Neural progenitor cell (in vitro differentiated cells): Measurements from ENCODE around the gene SNX12. TPM values are rescaled to one million over a fixed set of nuclear protein-coding genes. Genes with fewer than 3 reads are reported as not detected.

Experiments used
- DNase-seq: peaks from one replicate; pipeline ENCODE4 v3.0.0-alpha.2; 2016; ENCODE audit warnings: low spot score
- H2AFZ ChIP-seq: fragments of 200-600 bp; sonication (generic); replicated peaks from 2 replicates; pipeline ENCODE4 v1.6.1; 2016; ENCODE audit warnings: antibody characterized with exemption
- H3F3A ChIP-seq: fragments of 200-600 bp; sonication (generic); 2 replicates; pipeline ENCODE4 v1.6.1; 2016; ENCODE audit warnings: antibody characterized with exemption, low read depth
- H3K27ac ChIP-seq: fragments of 200-600 bp; sonication (generic); 2 replicates; pipeline ENCODE4 v1.5.1; 2016; ENCODE audit warnings: mild to moderate bottlenecking
- H3K27me3 ChIP-seq: fragments of 200-600 bp; sonication (generic); 2 replicates; pipeline ENCODE4 v1.6.1; 2016; ENCODE audit warnings: mild to moderate bottlenecking, moderate library complexity
- H3K36me3 ChIP-seq: fragments of 200-600 bp; sonication (generic); 2 replicates; pipeline ENCODE4 v1.5.1; 2016
- H3K4me1 ChIP-seq: fragments of 200-600 bp; sonication (generic); 2 replicates; pipeline ENCODE4 v1.6.1; 2016; ENCODE audit warnings: mixed run types
- H3K4me2 ChIP-seq: fragments of 200-600 bp; sonication (generic); 2 replicates; pipeline ENCODE4 v1.6.1; 2016
- H3K4me3 ChIP-seq: fragments of 200-600 bp; sonication (generic); 2 replicates; pipeline ENCODE4 v1.5.1; 2016
- H3K79me2 ChIP-seq: fragments of 200-600 bp; sonication (generic); 2 replicates; pipeline ENCODE4 v1.6.1; 2016; ENCODE audit warnings: low read depth
- H3K9ac ChIP-seq: fragments of 200-600 bp; sonication (generic); 2 replicates; pipeline ENCODE4 v1.6.1; 2016
- H3K9me3 ChIP-seq: fragments of 200-600 bp; sonication (generic); 2 replicates; pipeline ENCODE4 v1.5.1; 2016; ENCODE audit warnings: low read depth
- H4K20me1 ChIP-seq: fragments of 200-600 bp; sonication (generic); 2 replicates; pipeline ENCODE4 v1.6.1; 2016; ENCODE audit warnings: low read depth
- H3K27ac Mint-ChIP-seq: 3 replicates; pipeline ENCODE4 v1.8.0; 2021; ENCODE audit warnings: mixed read lengths
- H3K27me3 Mint-ChIP-seq: 2 replicates; pipeline ENCODE4 v1.8.0; 2022; ENCODE audit warnings: low read depth, mild to moderate bottlenecking, inconsistent platforms, moderate library complexity, mixed read lengths; ENCODE audit not compliant: insufficient read depth
- H3K36me3 Mint-ChIP-seq: 3 replicates; pipeline ENCODE4 v1.8.0; 2021; ENCODE audit warnings: mixed read lengths
- H3K4me1 Mint-ChIP-seq: 3 replicates; pipeline ENCODE4 v1.8.0; 2021; ENCODE audit warnings: mixed read lengths
- H3K4me3 Mint-ChIP-seq: 3 replicates; pipeline ENCODE4 v1.8.0; 2021; ENCODE audit warnings: mild to moderate bottlenecking, moderate library complexity, mixed read lengths
- H3K9me3 Mint-ChIP-seq: 3 replicates; pipeline ENCODE4 v1.8.0; 2020; ENCODE audit warnings: mixed read lengths
- CTCF ChIP-seq: fragments of 200-600 bp; sonication (generic); IDR thresholded peaks from 2 replicates; pipeline ENCODE4 v1.5.1; 2017; ENCODE audit warnings: antibody characterized with exemption, mild to moderate bottlenecking
- EZH2 ChIP-seq: fragments of 200-600 bp; sonication (generic); IDR thresholded peaks from 2 replicates; pipeline ENCODE4 v1.6.1; 2017; ENCODE audit warnings: antibody characterized with exemption, mild to moderate bottlenecking, moderate library complexity
- EZH2phosphoT487 ChIP-seq: fragments of 200-600 bp; sonication (generic); IDR thresholded peaks from 2 replicates; pipeline ENCODE4 v1.6.1; 2017; ENCODE audit warnings: antibody characterized with exemption
- total RNA-seq: library from RNA; depleted of rRNA; stranded (reverse); fragments of >200 nt; gene quantifications from 2 replicates; pipeline ENCODE4 v1.2.3, GENCODE V29; 2015; ENCODE audit warnings: low replicate concordance

SNX12 gene
- 58.1 and 82.9 TPM in 2 replicates for total RNA-seq

GRCh38 chrX:71068044-71068918 is at the start of gene SNX12:
Gene SNX12 (minus strand): TSS chrX:71068334. CDS start chrX:71068306, 28 bp downstream.
- Histone ChIP-seq H3K27ac (peak within 1 kb of the TSS; percentile 34), H3K79me2 (peaks cover 39% of the 10 kb centered on the region), H3K9me3 (no peaks in the 10 kb centered on the region), H3K9ac (peak within 1 kb of the TSS; percentile 55), H3K36me3 (no peaks in the 10 kb centered on the region), H3F3A (peaks cover 26% of the 10 kb centered on the region), H3K27me3 (no peaks in the 10 kb centered on the region), H3K4me3 (peak within 1 kb of the TSS; percentile 78), H3K4me2 (peak within 1 kb of the TSS; percentile 82), H3K4me1 (peaks cover 4% of the 10 kb centered on the region), H2AFZ (peak within 1 kb of the TSS; percentile 63), H4K20me1 (no peaks in the 10 kb centered on the region)
- peaks cover 5% of the 10 kb centered on the region for H3K4me1 Mint-ChIP-seq
- peak within 1 kb of the TSS; percentile 96 for H3K4me3 Mint-ChIP-seq
- DNase-seq: peak; percentile 90
- H3K27me3 Mint-ChIP-seq: peaks cover 4% of the 10 kb centered on the region
- TF ChIP-seq CTCF: no peak
- no peak for TF ChIP-seq EZH2phosphoT487
- no peak for TF ChIP-seq EZH2
- peak within 1 kb of the TSS; percentile 84 for H3K27ac Mint-ChIP-seq
- no peaks in the 10 kb centered on the region for H3K9me3 Mint-ChIP-seq
- peaks cover 2% of the 10 kb centered on the region for H3K36me3 Mint-ChIP-seq

GRCh38 chrX:71117358-71117757 is 49.2 kb upstream of the SNX12 start:
- no peak for DNase-seq
- Histone ChIP-seq H3K79me2 (peaks cover 15% of the 10 kb centered on the region), H3K9me3 (no peaks in the 10 kb centered on the region), H3K4me2 (no peak overlapping the region), H3K36me3 (no peaks in the 10 kb centered on the region), H3K27me3 (peaks cover 11% of the 10 kb centered on the region), H3K9ac (no peak overlapping the region), H3K27ac (no peak overlapping the region), H2AFZ (no peak overlapping the region), H3F3A (no peaks in the 10 kb centered on the region), H3K4me3 (no peak overlapping the region), H3K4me1 (no peaks in the 10 kb centered on the region), H4K20me1 (no peaks in the 10 kb centered on the region)
- TF ChIP-seq EZH2phosphoT487 (no peak), EZH2 (no peak), CTCF (no peak)
- Mint-ChIP-seq H3K27me3 (peaks cover 3% of the 10 kb centered on the region), H3K4me1 (no peaks in the 10 kb centered on the region), H3K27ac (no peak overlapping the region), H3K9me3 (peaks cover 5% of the 10 kb centered on the region), H3K36me3 (peaks cover 11% of the 10 kb centered on the region), H3K4me3 (no peak overlapping the region)

DNA sequence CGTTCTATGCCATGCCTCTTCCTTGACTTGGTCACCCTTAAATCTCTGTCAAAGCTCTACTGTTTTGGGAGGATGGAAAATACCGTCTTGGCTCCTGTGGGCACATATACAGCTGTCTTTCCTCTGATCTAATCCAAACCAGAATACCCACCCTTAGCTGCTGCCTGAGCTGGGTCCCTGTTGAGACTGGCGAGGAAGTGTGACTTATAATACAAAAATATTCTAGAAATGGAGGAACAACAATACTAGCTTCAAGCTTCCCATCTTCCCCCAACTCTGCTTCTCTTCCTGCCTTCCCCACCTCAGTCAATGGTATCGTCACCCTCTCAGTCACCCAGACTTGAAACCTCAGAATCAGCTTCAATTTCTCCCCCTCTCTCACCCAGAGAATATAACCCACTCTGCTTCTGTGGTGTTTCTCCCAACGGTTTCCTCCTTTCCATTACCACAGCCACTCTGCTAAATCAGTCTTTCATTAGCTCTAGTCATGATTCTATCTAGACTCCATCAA is 43.8 kb upstream of the SNX12 start:
- H3K4me3 ChIP-seq: no peak overlapping the region
- TF ChIP-seq EZH2phosphoT487: no peak
- no peak for TF ChIP-seq EZH2
- no peak for TF ChIP-seq CTCF
- no peak overlapping the region for H3K4me2 ChIP-seq
- H3K4me1 Mint-ChIP-seq: peaks cover 8% of the 10 kb centered on the region
- no peaks in the 10 kb centered on the region for H3K4me1 ChIP-seq
- no peaks in the 10 kb centered on the region for H3K79me2 ChIP-seq
- no peak overlapping the region for H3K27ac ChIP-seq
- peaks cover 8% of the 10 kb centered on the region for H3K9me3 Mint-ChIP-seq
- no peaks in the 10 kb centered on the region for H3K36me3 Mint-ChIP-seq
- H4K20me1 ChIP-seq: no peaks in the 10 kb centered on the region
- no peak overlapping the region for H3K4me3 Mint-ChIP-seq
- peaks cover 3% of the 10 kb centered on the region for H3K27me3 Mint-ChIP-seq
- no peak overlapping the region for H3K27ac Mint-ChIP-seq
- no peaks in the 10 kb centered on the region for H3K9me3 ChIP-seq
- H3K36me3 ChIP-seq: no peaks in the 10 kb centered on the region
- H3K9ac ChIP-seq: no peak overlapping the region
- no peak for DNase-seq
- H3K27me3 ChIP-seq: peaks cover under 1% of the 10 kb centered on the region
- H3F3A ChIP-seq: no peaks in the 10 kb centered on the region
- H2AFZ ChIP-seq: no peak overlapping the region
